PC-9 (cell line): Measurements from ENCODE around the gene DOCK4.

Source experiments
- EZH2 ChIP-seq: fragments of 200-600 bp; sonication (generic); IDR thresholded peaks from 2 replicates; pipeline ENCODE4 v1.8.0; 2017; ENCODE audit warnings: antibody characterized with exemption, low read depth
- TF ChIP-seq, protein P1 (sequence below): fragments of 200-600 bp; sonication (generic); conservative IDR thresholded peaks from 2 replicates; pipeline ENCODE4 v1.6.1; 2017; ENCODE audit warnings: mixed run types, antibody characterized with exemption, mild to moderate bottlenecking, moderate library complexity

DNA sequence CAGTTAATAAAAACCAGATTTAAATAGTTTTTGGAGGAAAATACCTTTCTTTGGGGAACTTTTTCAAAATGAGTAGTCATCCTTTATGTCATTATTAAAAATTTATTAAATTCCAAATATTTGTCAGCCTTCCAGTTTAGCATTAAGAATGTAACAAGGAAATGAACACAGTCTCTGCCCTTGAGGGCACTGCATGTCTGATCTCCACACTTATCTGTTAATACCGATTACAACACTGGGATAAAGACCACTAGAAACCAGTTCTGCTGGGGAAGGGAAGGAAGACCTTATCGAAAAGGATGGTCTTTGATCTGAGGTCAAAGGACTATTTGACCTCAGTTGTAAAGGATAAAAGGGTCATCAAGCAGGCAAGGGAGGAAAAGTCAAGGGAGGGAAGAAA lies 320.0 kb downstream of the DOCK4 start:
- TF ChIP-seq, protein P1, sequence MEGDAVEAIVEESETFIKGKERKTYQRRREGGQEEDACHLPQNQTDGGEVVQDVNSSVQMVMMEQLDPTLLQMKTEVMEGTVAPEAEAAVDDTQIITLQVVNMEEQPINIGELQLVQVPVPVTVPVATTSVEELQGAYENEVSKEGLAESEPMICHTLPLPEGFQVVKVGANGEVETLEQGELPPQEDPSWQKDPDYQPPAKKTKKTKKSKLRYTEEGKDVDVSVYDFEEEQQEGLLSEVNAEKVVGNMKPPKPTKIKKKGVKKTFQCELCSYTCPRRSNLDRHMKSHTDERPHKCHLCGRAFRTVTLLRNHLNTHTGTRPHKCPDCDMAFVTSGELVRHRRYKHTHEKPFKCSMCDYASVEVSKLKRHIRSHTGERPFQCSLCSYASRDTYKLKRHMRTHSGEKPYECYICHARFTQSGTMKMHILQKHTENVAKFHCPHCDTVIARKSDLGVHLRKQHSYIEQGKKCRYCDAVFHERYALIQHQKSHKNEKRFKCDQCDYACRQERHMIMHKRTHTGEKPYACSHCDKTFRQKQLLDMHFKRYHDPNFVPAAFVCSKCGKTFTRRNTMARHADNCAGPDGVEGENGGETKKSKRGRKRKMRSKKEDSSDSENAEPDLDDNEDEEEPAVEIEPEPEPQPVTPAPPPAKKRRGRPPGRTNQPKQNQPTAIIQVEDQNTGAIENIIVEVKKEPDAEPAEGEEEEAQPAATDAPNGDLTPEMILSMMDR = no peak
- TF ChIP-seq EZH2 = no peak
